ENCODE results near the gene CDCA4.

CDCA4 gene

GRCh38 chr14:105011312-105011990, 9.4 kb downstream of the CDCA4 start:
- no peak for DNase-seq

- DNase-seq = no peak
Measured at GRCh38 chr14:105010891-105011291, 10.0 kb downstream of the CDCA4 start.

GRCh38 chr14:105010106-105010505, 10.8 kb downstream of the CDCA4 start:
- DNase-seq = no peak

GRCh38 chr14:105007593-105008264, 13.2 kb downstream of the CDCA4 start:
- no peak for DNase-seq

GRCh38 chr14:105006831-105007592, 13.9 kb downstream of the CDCA4 start:
- no peak for DNase-seq

GRCh38 chr14:105005929-105006830, 14.7 kb downstream of the CDCA4 start:
- DNase-seq = no peak

GRCh38 chr14:105005329-105005928, 15.5 kb downstream of the CDCA4 start:
- no peak for DNase-seq

- DNase-seq = no peak
Measured at GRCh38 chr14:104999361-104999760, 21.5 kb downstream of the CDCA4 start.

GRCh38 chr14:104998801-104999200, 22.1 kb downstream of the CDCA4 start:
- no peak for DNase-seq

- DNase-seq = no peak
Measured at GRCh38 chr14:104996483-104996882, 24.4 kb downstream of the CDCA4 start.

- DNase-seq = no peak
Measured at GRCh38 chr14:104996032-104996431, 24.9 kb downstream of the CDCA4 start.

GRCh38 chr14:104994978-104995377, 25.9 kb downstream of the CDCA4 start:
- DNase-seq = no peak

GRCh38 chr14:104993808-104994591, 26.9 kb downstream of the CDCA4 start:
- DNase-seq = no peak

GRCh38 chr14:104993306-104993705, 27.6 kb downstream of the CDCA4 start:
- no peak for DNase-seq

GRCh38 chr14:104992501-104992900, 28.4 kb downstream of the CDCA4 start:
- no peak for DNase-seq

GRCh38 chr14:104991896-104992230, 29.0 kb downstream of the CDCA4 start:
- DNase-seq = no peak

- no peak for DNase-seq
Measured at GRCh38 chr14:104989951-104990303, 31.0 kb downstream of the CDCA4 start.

GRCh38 chr14:104989236-104989950, 31.5 kb downstream of the CDCA4 start:
- no peak for DNase-seq

- DNase-seq = no peak
Measured at GRCh38 chr14:104986487-104987164, 34.3 kb downstream of the CDCA4 start.

- DNase-seq = no peak
Measured at GRCh38 chr14:104985675-104986486, 35.0 kb downstream of the CDCA4 start, which contains the start of gene CLBA1. Gene CLBA1, plus strand, starts transcription at chr14:104985788. Its CDS starts 644 bp downstream, at chr14:104986432.

All from activated CD8-positive, alpha-beta memory T cell treated with anti-CD3 and anti-CD28 coated beads for 24 hours (primary cell).